Right ventricle myocardium superior (tissue), 1 donor: Measurements from ENCODE around the gene RALGPS1. TPM values are rescaled to one million over a fixed set of nuclear protein-coding genes. Genes with fewer than 3 reads are reported as not detected.
A peak's percentile ranks its signal among the peaks of the same experiment; 100 is the strongest.

Source experiments
- ATAC-seq: fragments of 200-7000 bp; cut with Tn5 transposase; one replicate; pipeline ENCODE4 v1.9.1; 2020; ENCODE audit warnings: mild to moderate bottlenecking; ENCODE audit not compliant: poor library complexity
- DNase-seq: peaks from one replicate; pipeline ENCODE4 v3.0.0-alpha.2; 2020
- intact Hi-C: fragments of 100-400 bp; cut with DNase I; formaldehyde crosslinking; loops from one replicate; pipeline ENCODE4 v1.11.2; 2022
- total RNA-seq: library from RNA; stranded (reverse); fragmentation: NEBNext Ultra II Directional; extraction: Animal tissue kit (Norgen Biotek cat#: 25700); gene quantifications from one replicate; pipeline ENCODE4 v1.2.1, GENCODE V29; 2021
- donor health status: DM: no; HTN: yes; CAD: no; lungs with severe emphysema.

The RALGPS1 gene
- total RNA-seq, 1 donor from 2014 or later = 17.7 TPM

GRCh38 chr9:127179633-127180441 lies 265.3 kb downstream of the RALGPS1 start:
- intact Hi-C loops = no loop called here
- no peak for ATAC-seq
- DNase-seq = no peak

GRCh38 chr9:127180457-127181314 lies 266.1 kb downstream of the RALGPS1 start:
- no peak for DNase-seq
- intact Hi-C loops = no loop called here
- no peak for ATAC-seq

GRCh38 chr9:127181315-127181580 lies 266.7 kb downstream of the RALGPS1 start:
- intact Hi-C loops = no loop called here
- no peak for ATAC-seq
- no peak for DNase-seq

- no peak for ATAC-seq
- intact Hi-C loops = no loop called here
- no peak for DNase-seq
Measured at GRCh38 chr9:127181595-127182190, 267.1 kb downstream of the RALGPS1 start.

- ATAC-seq (no peak), DNase-seq (no peak)
- intact Hi-C loops = no loop called here
Measured at GRCh38 chr9:127182901-127183746, 268.5 kb downstream of the RALGPS1 start.

- intact Hi-C loops = no loop called here
- ATAC-seq (peak; percentile 34), DNase-seq (peak; percentile 73)
Measured at GRCh38 chr9:127183814-127184582, 269.4 kb downstream of the RALGPS1 start.

GRCh38 chr9:127184641-127185040 lies 270.1 kb downstream of the RALGPS1 start:
- ATAC-seq = no peak
- intact Hi-C loops = no loop called here
- no peak for DNase-seq

GRCh38 chr9:127185181-127185580 lies 270.6 kb downstream of the RALGPS1 start:
- ATAC-seq (no peak), DNase-seq (no peak)
- intact Hi-C loops = no loop called here

- peak; percentile 85 for ATAC-seq
- intact Hi-C loops = no loop called here
Measured at GRCh38 chr9:127185931-127186781, 271.6 kb downstream of the RALGPS1 start.

GRCh38 chr9:127186806-127187205 lies 272.2 kb downstream of the RALGPS1 start:
- ATAC-seq = no peak
- DNase-seq = no peak
- intact Hi-C loops = no loop called here

More at GRCh38 chr9:127185931-127186781, 271.6 kb downstream of the RALGPS1 start:
- DNase-seq = peak; percentile 93

GRCh38 chr9:127187231-127187956 lies 272.8 kb downstream of the RALGPS1 start:
- peak; percentile 51 for ATAC-seq
- intact Hi-C loops = no loop called here
- peak; percentile 70 for DNase-seq

- DNase-seq = no peak
- intact Hi-C loops = no loop called here
Measured at GRCh38 chr9:127188396-127188795, 273.8 kb downstream of the RALGPS1 start.

GRCh38 chr9:127189628-127190027 lies 275.0 kb downstream of the RALGPS1 start:
- ATAC-seq = no peak
- intact Hi-C loops = no loop called here
- peak; percentile 31 for DNase-seq

More at GRCh38 chr9:127188396-127188795, 273.8 kb downstream of the RALGPS1 start:
- no peak for ATAC-seq

- DNase-seq (peak; percentile 10), ATAC-seq (no peak)
- intact Hi-C loops = no loop called here
Measured at GRCh38 chr9:127192744-127193143, 278.2 kb downstream of the RALGPS1 start.

- ATAC-seq = no peak
- peak; percentile 13 for DNase-seq
- intact Hi-C loops = no loop called here
Measured at GRCh38 chr9:127193483-127193882, 278.9 kb downstream of the RALGPS1 start.

- DNase-seq = peak; percentile 22
- ATAC-seq = no peak
- intact Hi-C loops = no loop called here
Measured at GRCh38 chr9:127194881-127195713, 280.5 kb downstream of the RALGPS1 start.
